Measurements from ENCODE around the gene GPC5.
"Not testable (repeated sequence)": the region's sequence is repeated elsewhere in the genome, so short reads cannot be mapped to it uniquely, and the experiment has no call there.

The GPC5 gene

DNA sequence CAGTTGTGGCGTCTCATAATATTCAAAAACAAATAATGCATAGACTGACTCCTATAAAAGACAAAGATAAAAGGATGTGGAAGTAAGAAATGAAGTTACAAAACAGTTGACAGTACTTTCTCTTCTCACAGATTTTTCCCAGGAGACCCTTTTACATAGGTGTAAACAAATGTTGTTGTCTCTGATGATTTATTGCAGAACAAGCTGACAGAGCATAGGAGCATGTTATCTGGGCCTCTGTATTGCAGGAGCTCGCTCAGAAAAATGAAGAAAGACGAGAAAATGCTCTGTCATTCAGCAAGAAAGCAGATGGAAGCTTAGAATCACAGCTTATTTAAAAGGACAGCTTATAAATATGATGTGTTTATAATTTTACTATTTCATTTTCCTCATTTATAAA, 1474.6 kb downstream of the GPC5 start:
- no peaks in the 10 kb centered on the region for H3K36me3 ChIP-seq
- no peaks in the 10 kb centered on the region for H3K9me3 ChIP-seq
- H3K27ac ChIP-seq: no peak overlapping the region
- no peak overlapping the region for H3K4me3 ChIP-seq
- no peaks in the 10 kb centered on the region for H3K4me1 ChIP-seq
- TF ChIP-seq, protein P1, sequence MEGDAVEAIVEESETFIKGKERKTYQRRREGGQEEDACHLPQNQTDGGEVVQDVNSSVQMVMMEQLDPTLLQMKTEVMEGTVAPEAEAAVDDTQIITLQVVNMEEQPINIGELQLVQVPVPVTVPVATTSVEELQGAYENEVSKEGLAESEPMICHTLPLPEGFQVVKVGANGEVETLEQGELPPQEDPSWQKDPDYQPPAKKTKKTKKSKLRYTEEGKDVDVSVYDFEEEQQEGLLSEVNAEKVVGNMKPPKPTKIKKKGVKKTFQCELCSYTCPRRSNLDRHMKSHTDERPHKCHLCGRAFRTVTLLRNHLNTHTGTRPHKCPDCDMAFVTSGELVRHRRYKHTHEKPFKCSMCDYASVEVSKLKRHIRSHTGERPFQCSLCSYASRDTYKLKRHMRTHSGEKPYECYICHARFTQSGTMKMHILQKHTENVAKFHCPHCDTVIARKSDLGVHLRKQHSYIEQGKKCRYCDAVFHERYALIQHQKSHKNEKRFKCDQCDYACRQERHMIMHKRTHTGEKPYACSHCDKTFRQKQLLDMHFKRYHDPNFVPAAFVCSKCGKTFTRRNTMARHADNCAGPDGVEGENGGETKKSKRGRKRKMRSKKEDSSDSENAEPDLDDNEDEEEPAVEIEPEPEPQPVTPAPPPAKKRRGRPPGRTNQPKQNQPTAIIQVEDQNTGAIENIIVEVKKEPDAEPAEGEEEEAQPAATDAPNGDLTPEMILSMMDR (IDR thresholded peaks at IDR 0.05): no peak
- no peaks in the 10 kb centered on the region for H3K27me3 ChIP-seq
- no peak for DNase-seq
- intact Hi-C loops (cut with DNase I; ENCODE audit: low total_unique reads): no loop called here

- Histone ChIP-seq H3K27me3 (no peaks in the 10 kb centered on the region), H3K27ac (no peak overlapping the region), H3K36me3 (no peaks in the 10 kb centered on the region), H3K4me3 (no peak overlapping the region), H3K4me1 (no peaks in the 10 kb centered on the region), H3K9me3 (no peaks in the 10 kb centered on the region)
- DNase-seq: no peak
- TF ChIP-seq, protein P1 (IDR thresholded peaks at IDR 0.05): no peak
- intact Hi-C loops (cut with DNase I; ENCODE audit: low total_unique reads): no loop called here
Measured at GRCh38 chr13:92886535-92887077, 1488.2 kb downstream of the GPC5 start.

GRCh38 chr13:92894447-92894846, 1496.0 kb downstream of the GPC5 start:
- no peaks in the 10 kb centered on the region for H3K4me1 ChIP-seq
- no peak for DNase-seq
- no peaks in the 10 kb centered on the region for H3K9me3 ChIP-seq
- H3K27me3 ChIP-seq: no peaks in the 10 kb centered on the region
- H3K36me3 ChIP-seq: no peaks in the 10 kb centered on the region
- TF ChIP-seq, protein P1 (IDR thresholded peaks at IDR 0.05): no peak
- no peak overlapping the region for H3K27ac ChIP-seq
- H3K4me3 ChIP-seq: no peak overlapping the region
- intact Hi-C loops (cut with DNase I; ENCODE audit: low total_unique reads): no loop called here

- H3K36me3 ChIP-seq: no peaks in the 10 kb centered on the region
- H3K27ac ChIP-seq: no peak overlapping the region
- no peaks in the 10 kb centered on the region for H3K9me3 ChIP-seq
- H3K4me3 ChIP-seq: no peak overlapping the region
- TF ChIP-seq, protein P1 (IDR thresholded peaks at IDR 0.05): no peak
- peaks cover 0 to 6% (median 0%) of the 10 kb centered on the region in 4 donors for H3K4me1 ChIP-seq
- intact Hi-C loops (cut with DNase I; ENCODE audit: low total_unique reads): no loop called here
- no peak for DNase-seq
- no peaks in the 10 kb centered on the region for H3K27me3 ChIP-seq
Measured at GRCh38 chr13:92896842-92897241, 1498.4 kb downstream of the GPC5 start.

DNA sequence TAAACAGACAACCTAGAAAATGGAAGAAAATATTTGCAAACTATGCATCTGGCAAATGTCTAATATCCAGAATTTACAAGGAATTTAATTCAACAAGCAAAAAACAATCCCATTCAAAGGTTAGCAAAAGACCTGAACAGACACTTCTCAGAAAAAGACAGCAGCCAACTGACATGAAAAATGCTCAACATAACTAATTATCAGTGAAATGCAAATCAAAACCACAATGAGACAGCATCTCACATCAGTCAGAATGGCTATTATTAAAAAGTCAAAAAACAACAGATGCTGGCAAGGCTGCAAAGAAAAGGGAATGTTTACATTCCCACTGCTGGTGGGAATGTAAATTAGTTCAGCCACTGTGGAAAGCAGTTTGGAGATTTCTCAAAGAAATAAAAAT, 1500.5 kb downstream of the GPC5 start:
- H3K36me3 ChIP-seq; intact Hi-C loops (cut with DNase I; ENCODE audit: low total_unique reads); H3K4me1 ChIP-seq; H3K9me3 ChIP-seq; H3K4me3 ChIP-seq; DNase-seq; H3K27me3 ChIP-seq; H3K27ac ChIP-seq: not testable (repeated sequence)

- Histone ChIP-seq H3K36me3 (no peaks in the 10 kb centered on the region), H3K27me3 (no peaks in the 10 kb centered on the region), H3K4me3 (no peak overlapping the region), H3K4me1 (peaks cover 0 to 6% (median 0%) of the 10 kb centered on the region in 4 donors), H3K27ac (no peak overlapping the region), H3K9me3 (no peaks in the 10 kb centered on the region)
- no peak for DNase-seq
- intact Hi-C loops (cut with DNase I; ENCODE audit: low total_unique reads): no loop called here
- TF ChIP-seq, protein P1 (IDR thresholded peaks at IDR 0.05): no peak
Measured at GRCh38 chr13:92900446-92900845, 1502.0 kb downstream of the GPC5 start.

Measured in tibial artery (tissue), 4 donors.